ENCODE measurements around the gene FGFR4.
A peak's percentile ranks its signal among the peaks of the same experiment; 100 is the strongest.

GRCh38 chr5:177071666-177072385 lies 14.9 kb upstream of the FGFR4 start:
- TF ChIP-seq CTCF (IDR thresholded peaks at IDR 0.05) (peak; percentile 78 to 89 (median 86)), POLR2A (IDR thresholded peaks at IDR 0.05) (no peak)

All from body of pancreas (tissue), 4 donors.